GM06990 (cell line): ENCODE data around the gene DNALI1.

Experiments
- DNase-seq: peaks from one replicate; pipeline ENCODE4 v3.0.0-alpha.2; 2011; ENCODE audit not compliant: insufficient read length; ENCODE audit errors: extremely low read depth
- H3K27me3 ChIP-seq: replicated peaks from 2 replicates; pipeline ENCODE4 v1.6.0; 2011; ENCODE audit warnings: low read length; ENCODE audit not compliant: control insufficient read depth, insufficient read depth
- H3K36me3 ChIP-seq: 2 replicates; pipeline ENCODE4 v1.5.1; 2011; ENCODE audit warnings: low read length; ENCODE audit not compliant: control insufficient read depth, insufficient read depth
- H3K4me3 ChIP-seq: replicated peaks from 2 replicates; pipeline ENCODE4 v1.5.1; 2011; ENCODE audit warnings: low read depth, mild to moderate bottlenecking, control low read depth, low read length
- CTCF ChIP-seq: IDR thresholded peaks from 2 replicates; pipeline ENCODE4 v1.5.1; 2011; ENCODE audit warnings: low read length, control low read depth, mild to moderate bottlenecking, inconsistent platforms; ENCODE audit not compliant: insufficient read depth, poor library complexity, severe bottlenecking

The DNALI1 gene

GRCh38 chr1:37595440-37596181 is 38.9 kb downstream of the DNALI1 start, which contains the start of gene GNL2:
Gene GNL2 (minus strand): TSS chr1:37595937. CDS start chr1:37595822, 115 bp downstream.
- H3K27me3 ChIP-seq = no peaks in the 10 kb centered on the region
- no peak for TF ChIP-seq CTCF
- DNase-seq = peak; percentile 98
- peak within 1 kb of the TSS; percentile 91 for H3K4me3 ChIP-seq
- peaks cover 7% of the 10 kb centered on the region for H3K36me3 ChIP-seq

DNA sequence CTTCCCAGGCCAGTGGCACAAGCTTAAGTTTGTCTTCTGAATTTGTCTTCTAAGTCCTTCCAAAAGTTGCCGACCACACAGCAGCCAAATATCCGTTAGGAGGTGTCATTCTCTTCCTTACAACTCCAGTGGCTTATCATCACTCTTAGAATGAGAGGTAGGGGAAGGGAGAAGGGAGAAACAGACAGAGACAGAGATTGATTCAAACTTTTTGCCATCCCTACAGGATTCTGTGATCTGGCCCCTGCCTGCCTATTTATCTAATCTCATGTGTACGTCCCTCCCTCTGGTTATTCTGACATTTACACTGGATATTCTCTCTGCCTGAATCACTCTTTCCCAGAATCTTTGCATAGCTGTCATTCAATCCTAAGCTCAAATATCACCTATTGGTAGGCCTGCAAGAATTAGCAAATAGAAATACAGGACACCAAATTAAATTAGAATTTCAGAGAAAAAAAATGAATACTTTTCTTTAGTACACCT is 39.5 kb downstream of the DNALI1 start:
- peak overlapping the region; percentile 91 for H3K4me3 ChIP-seq
- no peak for DNase-seq

DNA sequence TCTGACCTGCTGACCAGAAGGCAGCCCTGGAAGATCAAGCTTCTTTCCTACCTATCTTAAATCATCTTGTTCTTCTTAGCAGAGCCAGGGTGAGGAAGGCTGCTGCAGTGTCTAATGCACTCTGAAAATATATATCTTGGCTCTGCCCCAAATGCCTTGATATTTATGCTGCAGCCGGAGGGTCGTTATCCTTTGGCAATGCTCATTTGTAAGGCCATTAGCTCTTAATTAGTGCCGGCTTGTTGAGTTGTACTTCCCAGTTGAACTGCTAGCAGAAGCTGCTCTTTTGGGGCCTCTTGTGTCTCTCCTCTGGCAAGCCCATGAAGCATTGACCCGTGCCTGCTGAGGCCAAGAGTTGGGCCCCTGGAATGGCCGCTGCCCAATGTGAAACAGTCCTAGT is 43.2 kb downstream of the DNALI1 start:
- TF ChIP-seq CTCF = no peak
- Histone ChIP-seq H3K36me3 (no peaks in the 10 kb centered on the region), H3K4me3 (no peak overlapping the region), H3K27me3 (no peaks in the 10 kb centered on the region)
- DNase-seq = no peak

More for the DNA sequence above, 39.5 kb downstream of the DNALI1 start:
- TF ChIP-seq CTCF = no peak
- peaks cover 3% of the 10 kb centered on the region; the same call in 1 of the 2 replicates for H3K36me3 ChIP-seq
- no peaks in the 10 kb centered on the region for H3K27me3 ChIP-seq

DNA sequence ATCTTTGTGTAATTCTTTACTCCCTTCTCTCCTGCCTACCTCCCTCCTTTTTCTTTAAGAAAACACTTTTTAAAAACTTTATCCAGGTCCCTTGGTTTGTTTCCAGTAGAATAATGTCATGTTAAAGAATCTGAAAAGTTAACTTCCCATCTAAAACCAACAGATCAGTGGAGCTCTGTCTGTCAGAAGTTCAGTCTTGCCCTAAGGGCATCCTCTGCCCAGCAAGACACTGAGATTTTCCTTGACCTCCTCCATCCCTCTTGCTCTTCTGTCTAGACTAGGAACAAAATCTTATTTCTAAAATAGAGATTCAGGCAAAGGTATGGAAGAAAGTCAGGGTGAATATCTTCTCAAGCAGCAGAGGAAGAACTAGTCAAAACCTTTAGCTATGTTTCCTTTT is 44.7 kb downstream of the DNALI1 start:
- H3K36me3 ChIP-seq = no peaks in the 10 kb centered on the region
- no peaks in the 10 kb centered on the region for H3K27me3 ChIP-seq
- no peak for DNase-seq
- no peak for TF ChIP-seq CTCF
- H3K4me3 ChIP-seq = no peak overlapping the region

GRCh38 chr1:37602750-37603694 is 46.3 kb downstream of the DNALI1 start:
- Histone ChIP-seq H3K27me3 (no peaks in the 10 kb centered on the region; the same call in 1 of the 2 replicates), H3K36me3 (no peaks in the 10 kb centered on the region), H3K4me3 (no peak overlapping the region)
- DNase-seq = no peak
- peak; percentile 82 for TF ChIP-seq CTCF
